GM21515 (cell line): ENCODE data around the gene MPI.
A peak's percentile ranks its signal among the peaks of the same experiment; 100 is the strongest.
"Not testable (repeated sequence)": the region's sequence is repeated elsewhere in the genome, so short reads cannot be mapped to it uniquely, and the experiment has no call there.

Experiments used
- ATAC-seq: cut with Tn5 transposase; IDR thresholded peaks from one replicate; pipeline ENCODE4 v1.9.1; 2021; ENCODE audit not compliant: unreplicated experiment

MPI gene

DNA sequence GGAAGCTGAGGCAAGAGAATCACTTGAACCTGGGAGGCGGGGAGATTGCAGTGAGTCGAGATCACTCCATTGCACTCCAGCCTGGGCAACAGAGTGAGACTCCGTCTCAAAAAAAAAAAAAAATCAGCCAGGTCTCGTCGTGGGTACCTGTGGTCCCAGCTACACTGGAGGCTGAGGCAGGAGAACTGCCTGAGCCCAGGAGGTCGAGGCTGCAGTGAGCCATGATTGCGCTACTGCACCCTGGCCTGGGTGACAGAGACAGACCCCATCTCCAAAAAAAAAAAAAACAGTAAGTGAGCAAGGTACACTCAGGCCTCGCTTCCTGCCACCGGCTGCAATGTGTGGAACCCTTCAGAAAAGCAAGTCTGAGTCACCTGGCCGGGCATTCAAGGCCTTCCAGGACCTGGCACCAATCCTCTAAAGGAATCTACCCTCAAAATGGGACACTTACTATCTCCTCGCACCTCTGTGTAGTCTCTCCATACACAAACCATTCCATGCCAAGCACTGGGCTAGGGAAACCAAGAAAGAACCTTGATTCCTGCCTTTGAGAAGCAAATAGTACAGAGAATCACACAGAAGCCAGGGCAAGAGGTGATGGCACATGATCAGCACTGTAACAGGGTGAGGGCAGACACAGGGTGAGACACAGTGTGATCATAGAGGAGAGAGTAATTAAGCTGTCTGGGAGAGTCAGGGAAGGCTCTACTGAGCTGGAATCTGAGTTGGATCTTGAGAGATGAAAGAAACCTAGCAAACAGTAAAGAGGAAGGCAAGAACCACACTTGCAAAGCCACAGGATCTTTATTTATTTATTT is 26.4 kb upstream of the MPI start:
- no peak for ATAC-seq

DNA sequence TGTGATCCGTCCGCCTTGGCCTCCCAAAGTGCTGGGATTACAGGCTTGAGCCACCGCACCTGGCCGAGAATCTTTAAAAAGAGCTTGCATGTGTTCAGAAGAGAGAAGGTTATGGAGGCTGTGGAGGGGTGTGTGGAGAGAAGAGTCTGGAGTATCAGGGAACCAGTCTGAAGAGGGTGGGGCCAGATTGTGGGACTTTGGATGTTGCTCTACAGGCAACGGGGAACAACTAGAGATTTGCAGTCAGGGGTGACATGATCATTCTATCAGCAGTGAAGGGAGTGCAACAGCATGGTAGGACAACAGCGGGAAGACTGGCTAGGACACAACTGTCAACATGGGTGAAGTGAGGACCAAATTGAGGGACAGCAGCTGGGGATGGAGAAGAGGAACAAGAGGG is 25.5 kb upstream of the MPI start:
- no peak for ATAC-seq

DNA sequence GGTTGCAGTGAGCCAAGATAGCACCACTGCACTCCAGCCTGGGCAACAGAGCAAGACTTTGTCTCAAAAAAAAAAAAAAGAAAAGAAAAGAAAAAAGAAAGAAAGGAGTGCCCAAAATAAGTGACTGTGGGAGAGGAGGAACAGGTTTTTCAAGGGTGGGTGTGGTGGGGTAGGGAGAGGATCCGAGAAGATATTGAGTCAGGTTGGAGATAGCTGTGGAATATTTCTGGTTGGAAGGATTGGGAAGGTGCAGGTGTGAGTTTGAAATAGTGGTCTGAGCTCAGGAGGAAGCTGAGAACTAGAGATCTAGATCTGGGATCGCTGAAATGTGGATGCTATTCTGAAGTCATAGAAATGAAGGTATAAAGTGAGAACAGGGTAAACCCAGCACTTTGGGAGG is 24.5 kb upstream of the MPI start:
- ATAC-seq, result no peak

DNA sequence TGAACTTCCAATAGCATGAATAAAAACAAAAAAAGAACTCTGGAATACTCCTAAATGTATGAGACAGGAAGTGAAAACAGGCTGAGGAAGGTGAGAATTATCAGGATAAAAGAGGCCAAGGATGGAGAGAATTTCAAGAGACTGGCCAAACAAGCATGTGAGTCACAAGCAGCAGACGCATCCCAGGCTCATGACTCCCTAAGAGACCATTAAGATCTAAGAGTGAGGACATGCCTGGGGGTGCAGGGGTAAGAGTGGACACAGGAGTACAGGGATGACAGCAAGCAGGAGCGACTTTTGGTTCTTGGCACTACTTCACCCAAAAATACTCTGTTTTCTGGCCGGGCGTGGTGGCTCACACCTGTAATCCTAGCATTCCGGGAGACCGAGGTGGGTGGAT is 23.8 kb upstream of the MPI start:
- no peak for ATAC-seq

DNA sequence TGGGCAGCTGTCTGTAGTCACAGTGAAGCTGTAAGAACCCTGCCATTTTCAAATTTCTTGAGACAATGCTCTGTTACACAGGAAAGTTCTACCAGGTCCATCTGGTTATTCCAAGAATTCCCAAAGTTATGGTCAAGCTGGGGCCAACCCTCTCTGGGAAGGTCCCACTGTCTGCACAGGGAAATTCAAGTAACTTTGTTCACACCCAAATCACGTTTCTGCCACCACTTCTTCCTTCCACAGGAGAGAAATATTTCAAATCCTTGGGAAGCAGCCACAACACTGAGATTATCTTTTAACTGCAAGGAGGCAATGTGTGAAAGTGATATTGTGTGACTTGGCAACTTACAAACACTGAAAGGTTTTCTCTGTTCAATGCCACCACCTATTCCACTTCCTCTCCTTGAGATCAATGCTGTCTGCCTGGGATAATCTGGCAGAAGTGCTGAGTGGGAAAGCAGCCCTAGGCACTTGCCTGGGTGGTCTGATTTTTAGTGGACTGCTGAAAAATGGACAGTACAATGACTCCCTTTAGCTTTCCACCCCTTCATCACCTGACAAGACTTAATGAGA is 22.3 kb upstream of the MPI start:
- no peak for ATAC-seq

DNA sequence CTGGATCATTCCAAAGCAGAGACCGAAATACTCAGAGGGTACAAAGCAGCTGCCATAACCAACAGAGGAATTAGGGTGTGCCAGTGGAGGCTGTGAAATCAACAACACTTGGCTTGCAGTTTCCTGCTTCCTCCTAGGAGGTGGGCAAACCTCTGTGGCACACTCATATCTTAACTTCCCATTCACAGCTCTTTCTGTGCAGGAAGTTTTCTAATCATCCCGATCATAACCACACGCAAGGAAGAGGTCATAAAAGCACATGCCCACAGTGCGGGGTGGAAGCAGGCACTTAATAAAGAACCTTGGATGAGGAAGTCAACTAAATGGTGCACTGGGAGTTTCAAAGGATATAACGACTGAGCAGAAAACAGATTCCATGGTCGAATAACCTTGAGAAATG is 21.8 kb upstream of the MPI start:
- no peak for ATAC-seq

DNA sequence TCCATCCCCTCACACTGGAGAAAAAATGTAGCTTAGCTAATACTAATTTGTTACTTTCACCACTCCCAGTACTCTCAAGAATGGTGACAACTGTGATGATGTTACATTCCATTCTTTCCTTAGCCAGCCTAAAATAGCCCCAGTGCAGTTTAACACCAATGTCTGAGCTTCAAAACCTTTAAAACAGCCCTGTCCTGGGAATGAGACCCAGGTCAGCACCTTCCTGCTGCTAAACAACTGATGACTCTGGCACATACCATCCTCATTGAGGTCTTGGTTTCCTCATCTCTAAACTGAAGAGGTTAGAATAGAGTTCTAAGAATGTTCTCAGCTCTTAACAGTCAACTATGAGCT is 20.5 kb upstream of the MPI start:
- ATAC-seq, result no peak

DNA sequence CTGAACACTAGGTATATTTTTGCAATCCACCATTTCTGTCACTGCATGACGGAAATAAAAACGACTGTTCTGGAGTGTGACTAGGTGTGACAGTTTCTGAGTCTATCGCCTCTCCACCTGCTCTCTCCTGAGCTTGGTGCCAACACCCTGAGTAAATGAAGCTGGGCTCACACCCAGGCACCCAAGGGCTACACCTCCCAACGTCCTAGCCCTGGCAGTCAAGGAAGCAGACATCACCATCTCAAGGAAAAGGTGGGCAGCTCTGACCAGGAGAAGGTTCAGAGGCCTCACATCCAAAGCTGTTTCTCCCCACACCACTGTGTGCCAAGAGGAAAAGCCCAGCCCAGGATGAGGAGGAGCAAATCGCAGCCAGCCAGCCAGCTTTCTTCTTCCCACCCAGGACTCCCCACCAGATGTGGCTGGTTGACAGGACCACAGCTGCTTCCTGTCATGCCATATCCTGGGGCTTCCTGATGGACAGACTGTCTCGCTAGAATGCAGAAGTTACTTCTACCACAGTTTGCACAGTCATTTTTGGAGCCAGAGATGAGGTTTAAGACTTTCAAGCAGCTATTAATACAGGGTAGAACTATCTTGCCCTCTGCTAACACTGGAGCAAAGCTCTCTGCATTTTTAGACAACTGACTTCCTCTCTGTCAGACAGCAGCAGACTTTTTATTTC is 20.0 kb upstream of the MPI start:
- peak; percentile 57 for ATAC-seq

DNA sequence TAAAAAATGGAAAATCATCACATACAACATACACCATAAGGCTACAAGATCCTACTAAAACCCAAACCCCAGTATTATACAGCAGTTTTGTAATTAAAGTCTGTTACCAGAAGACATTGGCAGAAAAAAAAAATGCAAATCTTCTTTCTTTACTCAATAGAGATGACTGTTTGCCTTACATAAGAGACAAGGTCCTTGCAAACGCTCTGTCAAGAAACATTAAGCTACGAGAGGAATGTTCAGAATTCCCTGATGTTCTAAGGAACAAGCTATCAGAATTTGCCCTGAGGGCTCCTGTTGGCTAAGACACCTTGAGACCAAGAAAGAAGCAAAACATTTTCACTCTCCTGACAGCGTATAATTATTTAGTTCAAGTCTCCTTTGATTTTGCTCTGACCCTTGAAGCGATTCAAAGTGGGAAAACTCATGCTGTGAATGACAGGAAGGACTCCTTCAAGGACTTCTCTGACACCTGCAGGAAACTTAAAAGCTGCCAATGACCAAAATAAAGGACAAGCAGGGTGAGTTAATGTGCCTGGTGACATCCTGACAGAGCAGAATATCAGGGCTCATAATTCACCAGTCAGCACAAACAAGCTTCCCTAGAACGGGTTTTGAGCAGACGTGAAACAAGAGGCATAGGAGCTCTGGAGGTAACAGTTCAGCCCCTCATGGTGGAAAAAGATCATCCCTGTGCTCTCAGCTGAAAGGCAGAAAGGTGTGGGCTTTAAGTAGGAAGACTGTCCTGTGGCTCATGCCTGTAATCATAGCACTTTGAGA is 19.2 kb upstream of the MPI start:
- no peak for ATAC-seq

DNA sequence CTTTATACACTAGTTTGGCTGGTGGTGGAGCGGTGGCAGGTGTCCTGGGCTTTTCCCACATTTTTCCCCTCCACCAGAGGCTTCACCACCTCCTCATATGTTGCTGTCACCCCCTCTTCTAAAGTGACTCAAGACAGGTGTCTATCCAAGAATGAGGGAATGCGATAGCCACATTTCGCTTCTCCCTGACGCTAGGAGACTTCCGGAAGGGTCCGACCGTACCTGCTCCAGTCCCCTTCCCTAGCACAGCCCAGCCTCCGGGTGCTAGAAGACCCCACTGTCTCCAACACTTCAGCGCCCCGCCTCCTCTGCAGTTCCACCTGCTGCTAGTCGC is 17.2 kb upstream of the MPI start:
- no peak for ATAC-seq

DNA sequence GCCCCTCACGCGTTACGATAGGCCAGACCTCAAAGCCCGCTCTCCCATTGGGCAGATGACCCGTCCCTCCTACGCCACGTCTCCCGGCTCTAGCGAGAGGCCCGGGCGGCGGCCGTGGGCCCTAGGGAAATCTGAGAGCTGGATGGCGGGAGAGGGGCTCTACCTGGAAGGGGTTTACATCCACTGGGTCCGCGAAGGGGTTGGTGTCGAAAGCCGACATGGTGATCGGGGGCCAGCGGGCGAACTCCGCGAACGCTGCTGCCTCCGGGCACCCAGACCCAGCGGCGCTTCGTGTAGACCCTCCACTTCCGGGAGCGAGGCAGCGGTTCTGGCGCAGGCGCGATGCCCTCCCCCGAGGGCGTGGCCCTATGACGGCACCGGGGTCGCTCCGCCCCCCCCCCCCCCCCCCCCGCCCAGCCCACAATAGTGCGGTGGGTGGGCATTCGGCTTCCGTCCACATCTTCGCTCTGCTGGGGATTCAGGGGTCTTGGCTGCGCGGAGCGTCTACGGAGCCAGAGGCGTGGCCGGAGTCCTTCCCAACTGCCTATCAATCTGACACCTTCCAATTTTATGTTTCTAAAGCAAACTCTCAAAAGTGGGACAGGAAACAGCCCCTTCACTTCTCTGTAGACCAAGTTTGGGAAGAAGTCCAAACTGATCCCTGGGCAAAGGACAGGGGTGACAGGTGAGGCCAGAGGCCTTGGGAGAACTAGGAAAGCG is 16.6 kb upstream of the MPI start, which contains the start of gene SCAMP2:
SCAMP2 (minus strand) TSS at position 330 of the 720 bp plus-strand sequence; CDS start at position 220, 110 bp downstream.
- ATAC-seq, result peak; percentile 65

DNA sequence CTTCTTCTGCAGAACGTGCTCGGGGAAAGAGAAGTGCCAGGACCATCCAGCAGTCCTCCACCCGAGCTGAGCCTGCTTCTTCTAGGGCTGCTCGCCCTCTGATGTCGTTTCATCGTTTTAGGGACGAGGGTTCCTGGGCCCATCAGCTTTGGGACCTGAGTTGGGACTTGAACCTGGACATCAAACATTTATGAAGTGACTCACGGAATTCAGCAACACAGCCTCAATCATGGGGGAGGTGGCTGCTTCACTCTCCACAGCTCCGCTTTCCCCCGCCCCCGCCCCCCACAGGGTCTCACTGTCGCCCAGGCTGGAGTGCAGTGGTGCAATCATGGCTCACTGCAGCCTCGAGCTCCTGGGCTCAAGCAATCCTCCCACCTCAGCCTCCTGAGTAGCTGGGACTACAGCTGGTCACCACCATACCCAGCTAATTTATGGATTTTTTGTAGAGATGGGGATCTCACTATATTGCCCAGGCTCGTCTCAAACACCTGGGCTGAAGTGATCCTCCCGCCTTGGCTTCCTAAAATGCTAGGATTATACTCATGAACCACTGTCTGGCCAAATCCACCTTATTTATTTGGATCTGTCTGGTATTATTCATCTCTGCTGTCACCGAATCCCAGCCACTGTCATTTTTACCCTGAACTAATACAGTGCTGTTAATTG is 16.0 kb upstream of the MPI start:
- ATAC-seq, result no peak

DNA sequence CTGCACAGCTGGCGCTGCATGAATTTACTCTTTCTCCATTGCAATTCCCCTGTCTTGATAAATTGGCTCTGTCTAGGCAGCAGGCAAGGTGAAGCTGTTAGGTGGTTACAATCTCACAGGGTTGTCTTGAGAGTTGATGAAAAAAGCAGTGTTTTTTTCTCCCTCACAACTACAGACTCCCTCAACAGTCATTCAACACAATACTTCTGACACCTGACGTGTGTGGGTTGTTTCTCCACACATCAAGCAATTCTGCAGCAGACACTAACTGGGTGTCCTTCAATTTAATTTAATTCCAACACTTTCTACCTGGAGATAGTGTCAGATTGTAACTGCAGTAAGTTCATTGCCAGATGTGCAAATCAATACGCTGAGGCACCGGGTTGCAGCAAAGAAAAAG is 11.6 kb upstream of the MPI start:
- no peak for ATAC-seq

DNA sequence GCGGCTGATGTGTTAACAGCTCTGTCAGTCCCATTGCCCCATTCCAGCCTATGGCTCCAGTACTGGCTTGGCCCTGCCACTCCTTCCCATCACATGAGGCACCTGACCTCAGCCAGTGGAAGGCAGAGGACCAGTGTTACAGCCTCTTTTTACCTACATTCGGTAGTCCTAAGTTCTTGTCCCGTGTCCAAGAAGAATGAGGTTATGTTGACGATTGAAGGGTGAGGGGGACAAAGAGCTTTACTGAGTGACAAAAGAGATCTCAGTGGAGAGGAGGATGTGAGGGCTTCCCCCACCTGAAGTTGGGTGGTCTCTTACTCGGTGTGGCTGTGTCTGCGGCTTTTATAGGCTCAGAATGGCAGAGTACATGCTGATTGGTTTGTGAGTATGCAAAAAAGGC is 7.3 kb upstream of the MPI start:
- ATAC-seq, result no peak

DNA sequence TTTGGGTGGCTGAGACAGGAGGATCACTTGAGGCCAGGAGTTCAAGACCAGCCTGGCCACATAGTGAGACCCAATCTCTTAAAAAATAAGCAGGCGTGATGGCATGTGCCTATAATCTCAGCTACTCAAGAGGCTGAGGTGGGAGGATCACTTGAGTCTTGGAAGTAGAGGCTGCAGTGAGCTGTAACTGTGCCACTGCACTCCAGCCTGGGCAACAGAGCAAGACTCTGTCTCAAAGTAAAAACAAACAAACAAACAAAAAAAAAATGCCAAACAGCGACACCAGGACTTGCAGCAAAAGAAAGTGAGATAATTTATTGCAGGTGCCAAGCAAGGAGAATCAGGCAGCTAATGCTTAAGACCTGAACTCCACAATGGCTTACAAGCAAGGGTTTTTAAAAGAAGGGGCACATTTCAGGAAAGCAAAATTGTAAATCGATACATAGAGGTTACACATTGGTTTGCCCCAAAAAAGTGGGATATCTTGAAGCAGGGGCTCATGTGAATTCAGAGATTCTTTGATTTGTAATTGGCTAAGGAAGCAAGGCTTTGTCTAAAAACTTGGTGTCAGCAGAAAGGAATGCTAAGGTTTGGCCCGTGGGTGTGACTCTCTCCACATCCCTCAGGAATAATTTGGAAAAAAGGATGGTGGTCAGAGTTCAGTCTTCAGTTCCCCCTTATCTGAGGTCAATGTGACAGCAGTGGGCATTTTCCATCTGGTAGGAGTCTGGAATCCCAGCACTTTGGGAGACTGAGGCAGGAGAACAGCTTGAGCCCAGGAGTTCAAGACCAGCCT is 5.2 kb upstream of the MPI start:
- no peak for ATAC-seq

DNA sequence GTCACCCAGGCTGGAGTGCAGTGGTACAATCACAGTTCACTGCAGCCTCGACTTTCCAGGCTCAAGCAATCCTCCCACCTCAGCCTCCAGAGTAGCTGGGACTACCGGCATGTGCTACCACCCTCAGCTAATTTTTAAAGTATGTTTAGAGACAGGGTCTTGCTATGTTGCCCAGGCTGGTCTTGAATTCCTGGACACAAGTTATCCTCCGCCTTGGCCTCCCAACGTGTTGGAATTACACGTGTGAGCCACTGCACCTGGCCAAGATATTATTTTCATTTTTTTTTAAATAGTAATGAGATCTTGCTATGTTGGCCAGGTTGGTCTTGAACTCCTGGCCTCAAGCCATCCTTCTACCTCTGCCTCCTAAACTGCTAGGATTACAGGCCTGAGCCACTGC is 4.4 kb upstream of the MPI start:
- ATAC-seq, result no peak

DNA sequence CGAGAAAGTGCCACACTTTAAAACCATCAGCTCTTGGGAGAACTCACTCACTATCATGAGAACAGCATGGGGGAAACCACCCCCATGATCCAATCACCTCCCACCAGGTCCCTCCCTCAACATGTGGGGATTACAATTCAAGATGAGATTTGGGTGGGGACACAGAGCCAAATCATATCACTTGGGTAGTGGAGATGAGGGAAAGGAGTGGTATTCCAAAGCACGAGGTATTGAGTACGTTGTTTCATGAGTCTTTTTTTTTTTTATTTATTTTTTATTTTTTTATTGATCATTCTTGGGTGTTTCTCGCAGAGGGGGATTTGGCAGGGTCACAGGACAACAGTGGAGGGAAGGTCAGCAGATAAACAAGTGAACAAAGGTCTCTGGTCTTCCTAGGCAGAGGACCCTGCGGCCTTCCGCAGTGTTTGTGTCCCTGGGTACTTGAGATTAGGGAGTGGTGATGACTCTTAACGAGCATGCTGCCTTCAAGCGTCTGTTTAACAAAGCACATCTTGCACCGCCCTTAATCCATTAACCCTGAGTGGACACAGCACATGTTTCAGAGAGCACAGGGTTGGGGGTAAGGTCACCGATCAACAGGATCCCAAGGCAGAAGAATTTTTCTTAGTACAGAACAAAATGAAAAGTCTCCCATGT is 2.2 kb upstream of the MPI start:
- not testable (repeated sequence) for ATAC-seq

DNA sequence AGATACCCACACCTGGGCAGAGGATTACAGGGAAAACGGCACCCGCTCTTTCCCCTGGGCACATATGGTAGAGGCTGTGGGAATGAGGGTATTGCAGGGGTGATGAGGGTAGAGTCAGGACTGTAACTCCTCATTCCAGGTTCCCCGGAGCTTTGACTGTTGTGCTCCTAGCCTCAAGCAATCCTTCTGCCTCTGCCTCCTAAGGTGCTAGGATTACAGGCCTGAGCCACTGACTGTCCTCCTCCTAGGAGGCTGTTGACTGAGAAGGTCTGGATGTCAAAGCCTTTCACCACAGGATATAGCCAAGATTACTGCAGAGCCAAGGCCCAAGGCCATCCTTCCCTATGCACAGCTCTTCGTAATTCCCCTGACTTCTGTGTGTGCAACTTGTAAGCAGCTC is 1.1 kb upstream of the MPI start:
- no peak for ATAC-seq

DNA sequence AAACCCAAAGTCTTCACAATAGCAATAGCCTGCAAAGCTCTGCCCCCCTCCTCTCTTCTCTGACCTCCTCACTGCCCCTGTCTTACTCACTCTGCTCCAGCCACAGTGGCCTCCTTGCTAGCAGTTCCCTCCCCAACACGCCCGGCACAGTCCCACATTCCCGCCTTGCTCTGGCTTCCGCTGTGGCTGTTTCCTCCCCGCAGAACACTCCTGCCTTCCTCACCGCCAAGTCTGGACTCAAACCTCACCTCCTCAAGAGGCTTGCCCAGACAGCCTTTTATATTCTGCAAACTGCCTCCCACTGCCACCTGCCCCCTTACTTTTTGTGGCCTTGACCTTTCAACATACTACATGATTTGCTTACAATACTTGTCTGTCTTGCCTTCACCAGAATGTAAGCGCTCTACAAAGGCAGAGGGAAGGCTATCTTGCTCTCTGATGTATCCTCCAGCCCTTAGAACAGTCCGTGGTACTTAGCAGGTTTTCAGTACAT is 406 bp upstream of the MPI start:
- ATAC-seq, result peak; percentile 20
